Progenitor cell of endocrine pancreas (in vitro differentiated cells): ENCODE results near the gene PFDN1. TPM values are rescaled to one million over a fixed set of nuclear protein-coding genes. Genes with fewer than 3 reads are reported as not detected.

ENCODE experiments used
- DNase-seq: peaks from one replicate; pipeline ENCODE4 v3.0.0; 2021; ENCODE audit warnings: low spot score; ENCODE audit not compliant: unreplicated experiment
- H3K27ac Mint-ChIP-seq: 2 replicates; pipeline ENCODE4 v1.8.0; 2021; ENCODE audit warnings: mild to moderate bottlenecking, moderate library complexity, mixed read lengths
- H3K27me3 Mint-ChIP-seq: 2 replicates; pipeline ENCODE4 v1.8.0; 2021; ENCODE audit warnings: mixed read lengths
- H3K36me3 Mint-ChIP-seq: 2 replicates; pipeline ENCODE4 v1.8.0; 2022; ENCODE audit warnings: mixed read lengths; ENCODE audit not compliant: insufficient read depth
- H3K4me1 Mint-ChIP-seq: 2 replicates; pipeline ENCODE4 v1.8.0; 2021; ENCODE audit warnings: low read depth, mixed read lengths
- H3K4me3 Mint-ChIP-seq: 2 replicates; pipeline ENCODE4 v1.8.0; 2021; ENCODE audit warnings: low read depth, mild to moderate bottlenecking, moderate library complexity, mixed read lengths
- H3K9me3 Mint-ChIP-seq: 2 replicates; pipeline ENCODE4 v1.8.0; 2021; ENCODE audit warnings: low read depth, mixed read lengths
- CTCF ChIP-seq: fragments of 200-600 bp; sonication (generic); IDR thresholded peaks from one replicate; pipeline ENCODE4 v1.5.0; 2021; ENCODE audit warnings: antibody characterized with exemption, mild to moderate bottlenecking; ENCODE audit not compliant: unreplicated experiment
- total RNA-seq: library from RNA; stranded (reverse); gene quantifications from 2 replicates; pipeline ENCODE4 v1.2.1, GENCODE V29; 2021

The PFDN1 gene
- total RNA-seq, 1 donor from 2014 or later = 65.1 TPM

- TF ChIP-seq CTCF = no peak
- H3K27me3 Mint-ChIP-seq = no peaks in the 10 kb centered on the region
- peaks cover 21% of the 10 kb centered on the region for H3K4me1 Mint-ChIP-seq
- peaks cover 11% of the 10 kb centered on the region for H3K36me3 Mint-ChIP-seq
- H3K27ac Mint-ChIP-seq = no peak overlapping the region
- no peak for DNase-seq
- no peak overlapping the region for H3K4me3 Mint-ChIP-seq
- no peaks in the 10 kb centered on the region for H3K9me3 Mint-ChIP-seq
Measured at GRCh38 chr5:140256726-140257125, 46.2 kb downstream of the PFDN1 start.

- Mint-ChIP-seq H3K4me3 (no peak overlapping the region), H3K27ac (no peak overlapping the region), H3K9me3 (no peaks in the 10 kb centered on the region), H3K4me1 (peaks cover 13% of the 10 kb centered on the region), H3K36me3 (peaks cover 12% of the 10 kb centered on the region), H3K27me3 (no peaks in the 10 kb centered on the region)
- no peak for DNase-seq
- no peak for TF ChIP-seq CTCF
Measured at GRCh38 chr5:140255460-140256157, 47.3 kb downstream of the PFDN1 start.

- H3K36me3 Mint-ChIP-seq = peaks cover 13% of the 10 kb centered on the region
- peaks cover 11% of the 10 kb centered on the region for H3K4me1 Mint-ChIP-seq
- no peak for TF ChIP-seq CTCF
Measured at GRCh38 chr5:140253985-140254384, 48.9 kb downstream of the PFDN1 start.

GRCh38 chr5:140252470-140253126 is 50.3 kb downstream of the PFDN1 start:
- no peak for TF ChIP-seq CTCF
- H3K36me3 Mint-ChIP-seq = peaks cover 10% of the 10 kb centered on the region
- no peak for DNase-seq
- H3K4me1 Mint-ChIP-seq = peaks cover 8% of the 10 kb centered on the region
- H3K4me3 Mint-ChIP-seq = no peak overlapping the region
- H3K27me3 Mint-ChIP-seq = no peaks in the 10 kb centered on the region
- H3K27ac Mint-ChIP-seq = peak overlapping the region; percentile 85
- H3K9me3 Mint-ChIP-seq = no peaks in the 10 kb centered on the region

More at GRCh38 chr5:140253985-140254384, 48.9 kb downstream of the PFDN1 start:
- no peak for DNase-seq
- Mint-ChIP-seq H3K9me3 (no peaks in the 10 kb centered on the region), H3K4me3 (no peak overlapping the region), H3K27me3 (no peaks in the 10 kb centered on the region), H3K27ac (no peak overlapping the region)

DNA sequence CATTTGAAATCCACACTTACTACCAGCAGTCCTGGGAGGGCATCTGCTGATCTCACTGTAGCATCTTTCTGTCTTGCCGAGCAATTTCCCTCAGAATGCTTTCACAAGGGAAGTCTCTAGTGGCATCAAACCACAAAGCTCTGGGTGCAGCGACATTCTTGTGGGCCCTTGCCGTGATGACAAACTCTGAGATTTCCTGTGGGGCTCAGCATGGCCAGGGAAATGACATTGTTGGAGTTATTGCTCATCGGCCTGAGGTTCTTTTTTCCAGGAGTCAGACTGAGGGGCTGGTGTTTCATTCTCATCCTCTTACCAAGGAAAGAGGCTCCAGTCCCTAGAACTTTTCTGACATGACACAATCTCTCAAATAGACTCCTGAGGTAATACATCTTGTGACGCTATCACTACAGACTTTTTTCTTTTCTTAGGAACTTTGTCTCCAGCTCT is 51.4 kb downstream of the PFDN1 start:
- Mint-ChIP-seq H3K27me3 (no peaks in the 10 kb centered on the region), H3K4me3 (no peak overlapping the region), H3K4me1 (peaks cover 8% of the 10 kb centered on the region), H3K27ac (no peak overlapping the region), H3K9me3 (no peaks in the 10 kb centered on the region), H3K36me3 (peaks cover 8% of the 10 kb centered on the region)
- no peak for TF ChIP-seq CTCF
- DNase-seq = no peak
